HG03097 (cell line): ENCODE measurements around the gene CALD1.
A peak's percentile ranks its signal among the peaks of the same experiment; 100 is the strongest.

ENCODE experiments used
- ATAC-seq: cut with Tn5 transposase; IDR thresholded peaks from one replicate; pipeline ENCODE4 v1.9.1; 2021; ENCODE audit not compliant: unreplicated experiment, low FRiP score

The CALD1 gene

GRCh38 chr7:134991469-134992339, 212.3 kb downstream of the CALD1 start:
- no peak for ATAC-seq

- ATAC-seq = peak; percentile 58
Observed at GRCh38 chr7:134992626-134993179, 213.3 kb downstream of the CALD1 start.

- no peak for ATAC-seq
Observed at GRCh38 chr7:134993877-134994456, 214.5 kb downstream of the CALD1 start.

GRCh38 chr7:134995239-134996096, 216.0 kb downstream of the CALD1 start:
- ATAC-seq = peak; percentile 28

GRCh38 chr7:134996097-134996550, 216.7 kb downstream of the CALD1 start:
- peak; percentile 51 for ATAC-seq

- ATAC-seq = no peak
Observed at GRCh38 chr7:134997214-134997885, 217.9 kb downstream of the CALD1 start.

- no peak for ATAC-seq
Observed at GRCh38 chr7:134999136-134999535, 219.7 kb downstream of the CALD1 start.

GRCh38 chr7:135001390-135002165, 222.1 kb downstream of the CALD1 start:
- ATAC-seq = no peak

GRCh38 chr7:135012229-135012628, 232.8 kb downstream of the CALD1 start:
- no peak for ATAC-seq
